Caco-2 (cell line): Measurements from ENCODE around the gene LRP1. TPM values are rescaled to one million over a fixed set of nuclear protein-coding genes. Genes with fewer than 3 reads are reported as not detected.
A peak's percentile ranks its signal among the peaks of the same experiment; 100 is the strongest.

Experiments
- BruUV-seq: library from RNA; stranded (reverse); fragments of 400-500 nt; replicated peaks from 2 replicates; lab custom pipeline; 2021; lab: Mats Ljungman, UMichigan
- CTCF ChIA-PET: fragments of 300-600 bp; sonication (Branson Sonifier 250); formaldehyde crosslinking; loops from one replicate; lab custom pipeline; 2022; ENCODE audit warnings: antibody characterized with exemption; lab: Charles Lee
- POLR2A ChIA-PET: fragments of 300-600 bp; sonication (Branson Sonifier 250); formaldehyde crosslinking; loops from one replicate; lab custom pipeline; 2022; ENCODE audit warnings: antibody characterized with exemption; lab: Charles Lee
- DNase-seq, 2 experiments: peaks; one replicate each; pipeline versions ENCODE4 v3.0.0 to v3.0.0-alpha.2; 2020 to 2022
- H3K27me3 ChIP-seq: replicated peaks from 2 replicates; pipeline ENCODE4 v1.6.0; 2011; ENCODE audit warnings: low read length; ENCODE audit not compliant: control insufficient read depth, insufficient read depth
- H3K36me3 ChIP-seq: 2 replicates; pipeline ENCODE4 v1.5.1; 2011; ENCODE audit warnings: low read length; ENCODE audit not compliant: control insufficient read depth, insufficient read depth
- H3K4me1 ChIP-seq: fragments of 250-450 bp; sonication (Bioruptor Pico); 2 replicates; pipeline ENCODE4 v1.5.1; 2020; ENCODE audit warnings: mild to moderate bottlenecking
- H3K4me3 ChIP-seq: 2 replicates; pipeline ENCODE4 v1.5.1; 2011; ENCODE audit warnings: low read depth, mild to moderate bottlenecking, control low read depth, low read length
- H3K9me3 ChIP-seq: fragments of 250-450 bp; sonication (Bioruptor Pico); 2 replicates; pipeline ENCODE4 v1.5.1; 2020; ENCODE audit warnings: mild to moderate bottlenecking, moderate library complexity
- H3K27ac Mint-ChIP-seq: one replicate; pipeline ENCODE4 v1.8.0; 2022; ENCODE audit warnings: mixed read lengths; ENCODE audit not compliant: unreplicated experiment
- H3K27me3 Mint-ChIP-seq: one replicate; pipeline ENCODE4 v1.8.0; 2022; ENCODE audit warnings: mixed read lengths; ENCODE audit not compliant: insufficient read depth, unreplicated experiment
- H3K36me3 Mint-ChIP-seq: one replicate; pipeline ENCODE4 v1.8.0; 2022; ENCODE audit warnings: mild to moderate bottlenecking, mixed read lengths; ENCODE audit not compliant: insufficient read depth, unreplicated experiment
- H3K4me1 Mint-ChIP-seq: one replicate; pipeline ENCODE4 v1.8.0; 2022; ENCODE audit warnings: low read depth, mixed read lengths; ENCODE audit not compliant: unreplicated experiment
- H3K4me3 Mint-ChIP-seq: one replicate; pipeline ENCODE4 v1.8.0; 2022; ENCODE audit warnings: mild to moderate bottlenecking, moderate library complexity, mixed read lengths; ENCODE audit not compliant: unreplicated experiment
- H3K9me3 Mint-ChIP-seq: one replicate; pipeline ENCODE4 v1.8.0; 2022; ENCODE audit warnings: mixed read lengths; ENCODE audit not compliant: unreplicated experiment
- CTCF ChIP-seq, 2 experiments: fragments of 200-600 bp in 1 of 2; IDR thresholded peaks; 1 replicate in 1 of 2; 2 replicates in 1 of 2; pipeline versions ENCODE4 v1.5.1 to v1.8.0; 2011 to 2022; ENCODE audit warnings: antibody characterized with exemption in 1 of 2, control low read depth in 1 of 2, inconsistent platforms in 1 of 2, low read depth in 1 of 2, low read length in 1 of 2, mild to moderate bottlenecking in 1 of 2, moderate library complexity in 1 of 2; ENCODE audit not compliant: insufficient read depth in 1 of 2, severe bottlenecking in 1 of 2, unreplicated experiment in 1 of 2
- intact Hi-C: fragments of 100-400 bp; cut with micrococcal nuclease; formaldehyde crosslinking; loops from one replicate; pipeline ENCODE4 v1.10.0; 2022; ENCODE audit not compliant: unreplicated experiment
- total RNA-seq: library from RNA; stranded (reverse); gene quantifications from 2 replicates; pipeline ENCODE4 v1.2.3, GENCODE V29; 2022

LRP1 gene
- total RNA-seq, 1 experiment from 2014 or later: 111 TPM

- Histone ChIP-seq H3K4me3 (no peak overlapping the region), H3K27me3 (no peaks in the 10 kb centered on the region), H3K9me3 (no peaks in the 10 kb centered on the region), H3K36me3 (peaks cover 8% of the 10 kb centered on the region), H3K4me1 (peaks cover 5% of the 10 kb centered on the region; the same call in 1 of the 2 replicates)
- intact Hi-C loops: no loop called here
- no peak overlapping the region for H3K27ac Mint-ChIP-seq
- no peak for DNase-seq
- peaks cover 99% of the 10 kb centered on the region for H3K36me3 Mint-ChIP-seq
- no peaks in the 10 kb centered on the region for H3K27me3 Mint-ChIP-seq
- ChIA-PET CTCF (no interaction called here), POLR2A (no interaction called here)
- TSS peak; percentile 17 for BruUV-seq
- H3K4me1 Mint-ChIP-seq: peaks cover 24% of the 10 kb centered on the region
- H3K9me3 Mint-ChIP-seq: no peaks in the 10 kb centered on the region
- no peak overlapping the region for H3K4me3 Mint-ChIP-seq
- no peak for TF ChIP-seq CTCF (IDR thresholded peaks at IDR 0.05; ENCODE audit: insufficient read depth in 1 of 2, low read depth in 1 of 2, low read length in 1 of 2, severe bottlenecking in 1 of 2, unreplicated experiment in 1 of 2)
Observed at GRCh38 chr12:57234233-57234570, 105.9 kb downstream of the LRP1 start.

GRCh38 chr12:57234571-57235016, 106.3 kb downstream of the LRP1 start:
- Mint-ChIP-seq H3K4me1 (peaks cover 28% of the 10 kb centered on the region), H3K27me3 (peaks cover 2% of the 10 kb centered on the region), H3K36me3 (peaks cover 98% of the 10 kb centered on the region), H3K4me3 (no peak overlapping the region), H3K27ac (no peak overlapping the region), H3K9me3 (no peaks in the 10 kb centered on the region)
- no peaks in the 10 kb centered on the region for H3K9me3 ChIP-seq
- BruUV-seq: no TSS peak
- H3K27me3 ChIP-seq: peaks cover 3% of the 10 kb centered on the region
- H3K4me1 ChIP-seq: peaks cover 9% of the 10 kb centered on the region; the same call in 1 of the 2 replicates
- TF ChIP-seq CTCF (IDR thresholded peaks at IDR 0.05; ENCODE audit: insufficient read depth in 1 of 2, low read depth in 1 of 2, low read length in 1 of 2, severe bottlenecking in 1 of 2, unreplicated experiment in 1 of 2): no peak
- POLR2A ChIA-PET: no interaction called here
- no peak overlapping the region for H3K4me3 ChIP-seq
- peaks cover 8% of the 10 kb centered on the region for H3K36me3 ChIP-seq
- DNase-seq: no peak
- CTCF ChIA-PET: no interaction called here
- intact Hi-C loops: no loop called here

DNA sequence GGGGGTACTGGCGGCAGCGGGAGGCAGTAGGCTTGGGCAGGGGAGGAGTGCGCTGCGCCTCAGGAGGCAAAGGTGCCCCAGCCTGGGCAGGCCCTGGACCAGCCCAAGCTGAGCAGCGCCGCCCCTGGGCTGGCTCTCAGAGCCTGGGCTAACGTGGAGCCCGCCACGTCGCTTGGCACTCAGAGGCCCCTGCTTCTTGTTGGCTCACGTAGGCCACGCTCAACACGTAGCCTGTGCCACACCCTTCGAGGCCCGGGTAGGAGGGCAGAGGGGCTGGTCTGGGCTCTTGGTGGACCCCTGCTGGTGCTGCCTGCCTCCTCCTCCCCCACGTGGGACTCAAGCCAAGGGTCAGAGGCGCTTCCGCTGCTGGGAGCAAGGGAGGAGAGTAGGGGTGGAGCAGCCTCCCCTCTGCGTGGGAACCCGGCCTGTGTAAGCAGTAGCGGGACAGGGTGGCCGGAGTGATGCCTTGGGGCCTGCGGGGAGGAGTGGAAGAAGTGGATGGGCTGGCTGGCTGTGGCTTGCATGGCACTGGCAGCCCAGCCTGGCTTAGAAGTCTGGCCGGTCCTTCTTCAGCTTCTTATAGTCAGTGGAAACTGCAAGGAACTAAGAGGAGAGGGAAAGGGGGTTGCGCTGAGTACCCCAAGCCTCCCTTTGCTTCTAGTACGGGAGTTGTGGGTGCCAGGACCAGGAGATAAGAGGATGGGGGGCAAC, 106.9 kb downstream of the LRP1 start:
- intact Hi-C loops: no loop called here
- Mint-ChIP-seq H3K4me1 (peaks cover 31% of the 10 kb centered on the region), H3K27me3 (peaks cover 4% of the 10 kb centered on the region), H3K9me3 (no peaks in the 10 kb centered on the region), H3K36me3 (peaks cover 95% of the 10 kb centered on the region), H3K27ac (no peak overlapping the region), H3K4me3 (no peak overlapping the region)
- POLR2A ChIA-PET: no interaction called here
- Histone ChIP-seq H3K36me3 (peaks cover 8% of the 10 kb centered on the region), H3K4me3 (no peak overlapping the region), H3K4me1 (peaks cover 12% of the 10 kb centered on the region; the same call in 1 of the 2 replicates), H3K27me3 (peaks cover 4% of the 10 kb centered on the region), H3K9me3 (no peaks in the 10 kb centered on the region)
- CTCF ChIA-PET: no interaction called here
- TF ChIP-seq CTCF (IDR thresholded peaks at IDR 0.05; ENCODE audit: insufficient read depth in 1 of 2, low read depth in 1 of 2, low read length in 1 of 2, severe bottlenecking in 1 of 2, unreplicated experiment in 1 of 2): no peak
- no TSS peak for BruUV-seq
- DNase-seq: peak in 1 of 2 experiments; percentile 36
